Keratinocyte (primary cell): ENCODE data around the gene LMTK2. TPM values are rescaled to one million over a fixed set of nuclear protein-coding genes. Genes with fewer than 3 reads are reported as not detected.

Experiments
- DNase-seq: peaks from one replicate; pipeline ENCODE4 v3.0.0-alpha.2; 2011; ENCODE audit warnings: low read depth, missing footprints, low spot score
- FAIRE-seq: peaks from 2 replicates; lab custom pipeline; 2011; peaks lifted over from hg19 to GRCh38; lab: Jason Lieb, UNC
- H2AFZ ChIP-seq: 2 replicates; pipeline ENCODE4 v1.6.0; 2012; ENCODE audit warnings: low read length, control low read depth, inconsistent platforms; ENCODE audit not compliant: control insufficient read depth
- H3K27ac ChIP-seq: 2 replicates; pipeline ENCODE4 v1.5.1; 2011; ENCODE audit warnings: low read length; ENCODE audit not compliant: control insufficient read depth, insufficient read depth
- H3K27me3 ChIP-seq: 3 replicates; pipeline ENCODE4 v1.6.0; 2011; ENCODE audit warnings: low read length; ENCODE audit not compliant: control insufficient read depth, insufficient read depth; ENCODE audit errors: extremely low read depth
- H3K36me3 ChIP-seq, 2 experiments: 2 replicates in 1 of 2; 3 replicates in 1 of 2; pipeline ENCODE4 v1.5.1; 2011; ENCODE audit warnings: low read length in 2 of 2, mild to moderate bottlenecking in 1 of 2; ENCODE audit not compliant: control insufficient read depth in 2 of 2, insufficient read depth in 2 of 2; ENCODE audit errors: extremely low read depth in 1 of 2
- H3K4me1 ChIP-seq: 3 replicates; pipeline ENCODE4 v1.5.1; 2011; ENCODE audit warnings: low read length; ENCODE audit not compliant: control insufficient read depth, insufficient read depth; ENCODE audit errors: extremely low read depth
- H3K4me2 ChIP-seq: 3 replicates; pipeline ENCODE4 v1.6.0; 2011; ENCODE audit warnings: low read depth, low read length; ENCODE audit not compliant: control insufficient read depth, insufficient read depth; ENCODE audit errors: extremely low read depth
- H3K4me3 ChIP-seq, 3 experiments: fragments of 200-600 bp in 1 of 3; sonication (generic) in 1 of 3; 2 replicates in 2 of 3; 3 replicates in 1 of 3; pipeline ENCODE4 v1.5.1; 2011 to 2016; ENCODE audit warnings: low read length in 3 of 3, mild to moderate bottlenecking in 3 of 3, control low read depth in 2 of 3, inconsistent platforms in 1 of 3, low read depth in 1 of 3, mixed read lengths in 1 of 3, mixed run types in 1 of 3, moderate library complexity in 1 of 3; ENCODE audit not compliant: control insufficient read depth in 2 of 3, insufficient read depth in 2 of 3; ENCODE audit errors: extremely low read depth in 1 of 3
- H3K79me2 ChIP-seq: 2 replicates; pipeline ENCODE4 v1.6.0; 2012; ENCODE audit warnings: low read length; ENCODE audit not compliant: control insufficient read depth, insufficient read depth
- H3K9ac ChIP-seq: 3 replicates; pipeline ENCODE4 v1.6.0; 2011; ENCODE audit warnings: low read length; ENCODE audit not compliant: control insufficient read depth, insufficient read depth; ENCODE audit errors: extremely low read depth
- H3K9me1 ChIP-seq: 3 replicates; pipeline ENCODE4 v1.6.0; 2011; ENCODE audit warnings: low read length; ENCODE audit not compliant: control insufficient read depth, insufficient read depth; ENCODE audit errors: extremely low read depth
- H3K9me3 ChIP-seq: 2 replicates; pipeline ENCODE4 v1.5.1; 2012; ENCODE audit warnings: low read depth, low read length; ENCODE audit not compliant: control insufficient read depth
- H4K20me1 ChIP-seq: 3 replicates; pipeline ENCODE4 v1.6.0; 2011; ENCODE audit warnings: low read length; ENCODE audit not compliant: control insufficient read depth, insufficient read depth; ENCODE audit errors: extremely low read depth
- EZH2 ChIP-seq: IDR thresholded peaks from one replicate; pipeline ENCODE4 v1.6.1; 2012; ENCODE audit warnings: inconsistent platforms, mild to moderate bottlenecking, low read length, moderate library complexity
- dilution Hi-C: fragments of 300-500 bp; cut with MboI; formaldehyde crosslinking; loops from one replicate; pipeline ENCODE4 v1.7.0; 2020; ENCODE audit warnings: low sequenced_read_pairs; ENCODE audit not compliant: extremely low pct_ligation_motif_present
- polyA plus RNA-seq, 5 experiments: library from polyadenylated mRNA; depleted of rRNA in 3 of 5; stranded (reverse) in 3 of 5; stranded (forward) in 1 of 5; unstranded in 1 of 5; fragments of >200 nt; gene quantifications; 1 replicate in 1 of 5; 2 replicates in 3 of 5; 3 replicates in 1 of 5; pipeline versions ENCODE4 v1.2.1 to v1.2.3, GENCODE V29; 2011 to 2012; ENCODE audit warnings: missing spikeins in 2 of 5, low read depth in 1 of 5, low replicate concordance in 1 of 5
- TF ChIP-seq, protein P1 (sequence below), 3 experiments: IDR thresholded peaks in 1 of 3; conservative IDR thresholded peaks in 1 of 3; optimal IDR thresholded peaks in 1 of 3; 2 replicates in 2 of 3; 3 replicates in 1 of 3; pipeline versions ENCODE3 to v1.5.1; 2011; ENCODE audit warnings: low read length in 3 of 3, mild to moderate bottlenecking in 3 of 3, moderate library complexity in 2 of 3, control low read depth in 1 of 3, inconsistent platforms in 1 of 3; ENCODE audit not compliant: insufficient read depth in 2 of 3; ENCODE audit errors: extremely low read depth in 1 of 3

Gene LMTK2
- polyA plus RNA-seq, 1 donor (not counting 4 experiments of a cell fraction or from before 2014, with no cell fraction given): 6.6 TPM

DNA sequence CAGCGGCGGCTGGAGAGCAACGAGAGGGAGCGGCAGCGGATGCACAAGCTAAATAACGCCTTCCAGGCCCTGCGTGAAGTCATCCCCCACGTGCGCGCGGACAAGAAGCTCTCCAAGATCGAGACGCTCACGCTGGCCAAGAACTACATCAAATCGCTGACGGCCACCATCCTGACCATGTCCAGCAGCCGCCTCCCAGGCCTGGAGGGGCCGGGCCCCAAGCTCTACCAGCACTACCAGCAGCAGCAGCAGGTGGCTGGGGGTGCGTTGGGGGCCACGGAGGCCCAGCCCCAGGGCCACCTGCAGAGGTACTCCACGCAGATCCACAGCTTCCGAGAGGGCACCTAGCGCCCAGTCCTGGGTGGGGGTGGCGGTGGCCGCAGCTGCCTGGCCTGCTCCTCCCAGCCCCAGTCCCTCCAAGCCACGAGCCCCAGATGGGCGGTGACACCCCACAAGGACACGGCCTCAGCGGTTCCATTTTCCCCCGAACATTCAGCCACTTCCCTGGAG lies 105.9 kb downstream of the LMTK2 start:
- no peaks in the 10 kb centered on the region for H3K27me3 ChIP-seq
- no peak for TF ChIP-seq EZH2
- TF ChIP-seq, protein P1, sequence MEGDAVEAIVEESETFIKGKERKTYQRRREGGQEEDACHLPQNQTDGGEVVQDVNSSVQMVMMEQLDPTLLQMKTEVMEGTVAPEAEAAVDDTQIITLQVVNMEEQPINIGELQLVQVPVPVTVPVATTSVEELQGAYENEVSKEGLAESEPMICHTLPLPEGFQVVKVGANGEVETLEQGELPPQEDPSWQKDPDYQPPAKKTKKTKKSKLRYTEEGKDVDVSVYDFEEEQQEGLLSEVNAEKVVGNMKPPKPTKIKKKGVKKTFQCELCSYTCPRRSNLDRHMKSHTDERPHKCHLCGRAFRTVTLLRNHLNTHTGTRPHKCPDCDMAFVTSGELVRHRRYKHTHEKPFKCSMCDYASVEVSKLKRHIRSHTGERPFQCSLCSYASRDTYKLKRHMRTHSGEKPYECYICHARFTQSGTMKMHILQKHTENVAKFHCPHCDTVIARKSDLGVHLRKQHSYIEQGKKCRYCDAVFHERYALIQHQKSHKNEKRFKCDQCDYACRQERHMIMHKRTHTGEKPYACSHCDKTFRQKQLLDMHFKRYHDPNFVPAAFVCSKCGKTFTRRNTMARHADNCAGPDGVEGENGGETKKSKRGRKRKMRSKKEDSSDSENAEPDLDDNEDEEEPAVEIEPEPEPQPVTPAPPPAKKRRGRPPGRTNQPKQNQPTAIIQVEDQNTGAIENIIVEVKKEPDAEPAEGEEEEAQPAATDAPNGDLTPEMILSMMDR (optimal IDR thresholded peaks at IDR 0.05 in 1 of 3, IDR thresholded peaks at IDR 0.05 in 1 of 3, conservative IDR thresholded peaks at IDR 0.05 in 1 of 3; ENCODE audit: extremely low read depth in 1 of 3, insufficient read depth in 2 of 3, low read length in 3 of 3): no peak
- no peaks in the 10 kb centered on the region for H3K9me3 ChIP-seq
- no peak overlapping the region for H3K4me3 ChIP-seq
- no peak overlapping the region for H3K9ac ChIP-seq
- no peak overlapping the region for H3K4me2 ChIP-seq
- H3K27ac ChIP-seq: no peak overlapping the region
- DNase-seq: no peak
- peaks cover 0 to 2% of the 10 kb centered on the region in 2 experiments for H3K36me3 ChIP-seq
- H3K79me2 ChIP-seq: no peaks in the 10 kb centered on the region
- no peaks in the 10 kb centered on the region for H4K20me1 ChIP-seq
- H3K9me1 ChIP-seq: no peaks in the 10 kb centered on the region
- FAIRE-seq: no peak
- dilution Hi-C loops: no loop called here
- H2AFZ ChIP-seq: no peak overlapping the region
- H3K4me1 ChIP-seq: no peaks in the 10 kb centered on the region

DNA sequence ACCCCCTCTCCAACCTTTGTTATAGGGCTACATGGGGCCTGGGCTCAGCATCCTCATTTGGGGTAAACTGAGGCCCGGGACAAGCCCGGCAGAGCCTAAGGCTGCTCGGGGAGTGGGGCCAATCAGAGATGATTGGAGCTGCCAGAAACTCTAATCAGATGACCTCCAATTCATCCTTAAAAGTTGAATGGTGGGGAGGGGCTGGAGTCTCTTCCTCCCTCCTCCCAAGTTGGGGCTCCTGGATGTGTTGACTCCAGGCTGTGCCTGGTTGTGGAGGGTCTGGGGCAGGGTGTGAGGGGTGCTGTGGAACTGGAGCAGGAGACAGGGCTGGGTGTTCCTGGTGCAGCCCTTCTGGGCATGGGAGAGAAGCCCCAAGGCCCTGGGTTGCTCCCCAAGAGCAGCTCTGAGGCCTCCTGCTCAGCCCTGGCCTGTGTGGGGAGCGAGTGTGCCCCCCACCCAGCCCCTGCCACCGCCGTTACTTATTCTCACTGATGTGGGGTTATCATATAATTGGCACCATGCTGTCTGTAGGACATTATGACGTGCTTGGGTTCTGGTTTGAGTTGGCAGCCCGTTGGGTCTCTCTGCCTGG lies 106.7 kb downstream of the LMTK2 start:
- FAIRE-seq (no peak), DNase-seq (no peak)

More for the DNA sequence above, 106.7 kb downstream of the LMTK2 start:
- Histone ChIP-seq H3K27ac (no peak overlapping the region), H3K36me3 (peaks cover 0 to 2% of the 10 kb centered on the region in 2 experiments), H2AFZ (no peak overlapping the region), H3K4me1 (no peaks in the 10 kb centered on the region), H3K4me3 (no peak overlapping the region), H3K9me3 (no peaks in the 10 kb centered on the region), H3K4me2 (no peak overlapping the region), H3K27me3 (no peaks in the 10 kb centered on the region), H3K79me2 (no peaks in the 10 kb centered on the region), H3K9ac (no peak overlapping the region), H3K9me1 (no peaks in the 10 kb centered on the region), H4K20me1 (no peaks in the 10 kb centered on the region)
- TF ChIP-seq, protein P1 (optimal IDR thresholded peaks at IDR 0.05 in 1 of 3, IDR thresholded peaks at IDR 0.05 in 1 of 3, conservative IDR thresholded peaks at IDR 0.05 in 1 of 3; ENCODE audit: extremely low read depth in 1 of 3, insufficient read depth in 2 of 3, low read length in 3 of 3): no peak
- no peak for TF ChIP-seq EZH2
- dilution Hi-C loops: no loop called here
